Ovary (tissue), 9 donors: ENCODE measurements around the gene SPRN. TPM values are rescaled to one million over a fixed set of nuclear protein-coding genes. Genes with fewer than 3 reads are reported as not detected.

ENCODE experiments used
- DNase-seq, 5 donors: peaks; one replicate each; pipeline ENCODE4 v3.0.0-alpha.2; 2019 to 2020
- H3K27ac ChIP-seq, 2 donors: fragments of 200-600 bp; one replicate each; pipeline versions ENCODE4 v1.5.1 to v1.8.0; 2019 to 2022
- H3K27me3 ChIP-seq: fragments of 200-600 bp; one replicate; pipeline ENCODE4 v1.8.0; 2022
- H3K36me3 ChIP-seq: fragments of 200-600 bp; sonication (generic); one replicate; pipeline ENCODE4 v1.5.1; 2019
- H3K4me1 ChIP-seq: one replicate; pipeline ENCODE4 v1.8.1; 2013; ENCODE audit warnings: mild to moderate bottlenecking, moderate library complexity; ENCODE audit not compliant: insufficient read depth
- H3K4me3 ChIP-seq: fragments of 200-600 bp; sonication (generic); one replicate; pipeline ENCODE4 v1.5.1; 2017
- H3K9me3 ChIP-seq, 2 donors: fragments of 200-600 bp in 1 of 2; sonication (generic) in 1 of 2; one replicate each; pipeline versions ENCODE4 v1.5.1 to v1.8.1; 2013 to 2019; ENCODE audit warnings: mild to moderate bottlenecking in 1 of 2, moderate library complexity in 1 of 2
- CTCF ChIP-seq, 3 donors: fragments of 450-650 bp in 2 of 3; fragments of 200-600 bp in 1 of 3; IDR thresholded peaks; one replicate each; pipeline versions ENCODE4 v1.5.1 to v1.8.0; 2016 to 2022; ENCODE audit warnings: antibody characterized with exemption in 3 of 3, mild to moderate bottlenecking in 1 of 3
- EP300 ChIP-seq: sonication (generic); formaldehyde crosslinking; IDR thresholded peaks from one replicate; pipeline ENCODE4 v1.6.1; 2017; ENCODE audit warnings: antibody characterized with exemption
- POLR2A ChIP-seq: fragments of 450-650 bp; IDR thresholded peaks from one replicate; pipeline ENCODE4 v1.6.1; 2017; ENCODE audit warnings: antibody characterized with exemption, mild to moderate bottlenecking, moderate library complexity
- WGBS, 3 donors: extraction: QIAGEN DNeasy Blood & Tissue Kit in 1 of 3; methylation state at CpG; one replicate each; pipeline versions ENCODE4 v1.1.5 to v1.1.7; 2013 to 2017; 5-methylcytosine and 5-hydroxymethylcytosine counted together
- intact Hi-C, 4 donors: fragments of 100-400 bp; cut with DNase I; formaldehyde crosslinking; loops; one replicate each; pipeline versions ENCODE4 v1.11.0 to v1.15.1; 2022 to 2023
- polyA plus RNA-seq, 2 donors: library from polyadenylated mRNA; stranded (reverse); fragments of 200-250 nt in 1 of 2; fragments of 350-450 nt in 1 of 2; fragmentation: Illumina TruSeq in 1 of 2; extraction: RNeasy Lipid Tissue Mini Kit (QIAGEN cat#74804) in 1 of 2; gene quantifications; one replicate each; pipeline ENCODE4 v1.2.3, GENCODE V29; 2013 to 2014
- total RNA-seq, 7 donors: library from RNA; depleted of rRNA in 2 of 7; stranded (reverse); fragments of >200 nt in 2 of 7; fragmentation: NEBNext Ultra II Directional in 3 of 7; extraction: Animal tissue kit (Norgen Biotek cat#: 25700) in 3 of 7; gene quantifications; one replicate each; pipeline versions ENCODE4 v1.1.0 to v1.2.4, GENCODE V29; 2016 to 2023
- donor health status: DM: no; HTN: no; CAD: no; lungs with moderate emphysema.
- donor health status: DM: no; HTN: no; CAD: no.
- donor health status: Bipolar disorder and iron deficiency.
- donor health status: DM: yes; HTN: yes; CAD: no.
- donor health status: DM: no; HTN: no; CAD: no.
- donor health status: DM: yes; HTN: yes; CAD: no.

The SPRN gene
- total and polyA plus RNA-seq, 9 donors = 0.05 to 0.20 (median 0.11) TPM; not detected in 4

GRCh38 chr10:133400624-133401424 lies 23.6 kb downstream of the SPRN start:
- TF ChIP-seq EP300 (no peak), POLR2A (no peak), CTCF (IDR thresholded peaks at IDR 0.05) (no peak)
- no peak overlapping the region for H3K4me3 ChIP-seq
- intact Hi-C loops = no loop called here
- no peaks in the 10 kb centered on the region for H3K27me3 ChIP-seq
- no peaks in the 10 kb centered on the region for H3K36me3 ChIP-seq
- DNase-seq = peak in 1 of 5 donors; percentile 6
- H3K4me1 ChIP-seq = no peaks in the 10 kb centered on the region
- H3K27ac ChIP-seq = no peak overlapping the region
- no peaks in the 10 kb centered on the region for H3K9me3 ChIP-seq
- 72 to 79% (median 74%) methylated on average over 10 of the region's 10 CpGs for WGBS, 3 donors

DNA sequence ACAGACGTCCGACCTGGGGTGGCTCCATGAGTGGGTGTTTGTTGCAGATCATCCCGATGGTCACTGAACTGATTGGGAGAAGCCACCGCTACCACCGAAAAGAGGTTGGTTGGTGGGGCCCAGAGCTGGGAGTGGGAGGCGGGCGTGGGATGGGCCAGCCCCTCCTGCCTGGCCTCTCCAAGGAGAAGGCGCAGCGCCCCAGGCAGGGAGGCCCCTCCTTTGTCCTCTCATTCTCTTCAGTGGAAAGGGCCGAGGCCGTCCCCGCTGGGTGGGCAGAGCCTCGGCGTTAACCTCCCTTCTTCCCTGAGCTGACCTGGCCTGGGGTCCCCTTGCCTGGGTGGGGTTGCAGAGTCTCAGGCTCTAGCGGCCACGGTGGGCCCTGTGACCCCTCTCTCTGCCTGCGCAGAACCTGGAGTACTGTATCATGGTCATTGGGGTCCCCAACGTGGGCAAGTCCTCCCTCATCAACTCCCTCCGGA lies 25.3 kb downstream of the SPRN start:
- WGBS, 3 donors = 90 to 94% (median 93%) methylated on average over 19 of the region's 19 CpGs
- DNase-seq = peak in 1 of 5 donors; percentile 13
- H3K27ac ChIP-seq = no peak overlapping the region
- TF ChIP-seq EP300 (no peak), CTCF (IDR thresholded peaks at IDR 0.05) (no peak), POLR2A (no peak)
- no peaks in the 10 kb centered on the region for H3K27me3 ChIP-seq
- H3K4me1 ChIP-seq = peaks cover 2% of the 10 kb centered on the region
- intact Hi-C loops = no loop called here
- H3K36me3 ChIP-seq = no peaks in the 10 kb centered on the region
- no peaks in the 10 kb centered on the region for H3K9me3 ChIP-seq
- no peak overlapping the region for H3K4me3 ChIP-seq

DNA sequence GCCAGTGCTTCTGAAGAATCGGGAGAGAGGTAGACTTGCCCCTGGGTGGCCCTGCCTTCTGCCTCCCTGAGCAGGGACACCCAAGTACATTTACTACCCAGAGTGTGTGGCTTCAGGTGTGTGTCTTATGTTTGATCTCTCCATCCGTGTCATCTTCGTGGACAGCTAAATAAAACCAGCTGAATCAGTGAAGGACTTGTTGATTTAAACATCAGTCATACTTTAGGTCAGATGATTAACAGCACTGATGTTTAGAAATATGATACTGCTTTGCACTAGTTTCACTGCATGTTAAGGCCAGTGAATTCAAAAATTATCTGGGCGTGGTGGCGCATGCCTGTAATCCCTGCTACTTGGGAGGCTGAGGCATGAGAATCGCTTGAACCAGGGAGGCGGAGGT lies 26.5 kb downstream of the SPRN start:
- intact Hi-C loops = no loop called here
- Histone ChIP-seq H3K27me3 (no peaks in the 10 kb centered on the region), H3K4me1 (peaks cover 4% of the 10 kb centered on the region), H3K36me3 (no peaks in the 10 kb centered on the region), H3K9me3 (no peaks in the 10 kb centered on the region), H3K4me3 (no peak overlapping the region), H3K27ac (no peak overlapping the region)
- peak in 1 of 5 donors; percentile 5 for DNase-seq
- TF ChIP-seq POLR2A (no peak), EP300 (no peak), CTCF (IDR thresholded peaks at IDR 0.05) (no peak)
- WGBS, 3 donors = 95 to 97% (median 96%) methylated on average over 7 of the region's 7 CpGs

GRCh38 chr10:133396035-133396624 lies 28.3 kb downstream of the SPRN start:
- H3K27ac ChIP-seq = no peak overlapping the region
- no peak overlapping the region for H3K4me3 ChIP-seq
- intact Hi-C loops = no loop called here
- DNase-seq = peak in 1 of 5 donors; percentile 27
- no peaks in the 10 kb centered on the region for H3K27me3 ChIP-seq
- 90 to 92% (median 92%) methylated on average over 19 of the region's 19 CpGs for WGBS, 3 donors
- H3K36me3 ChIP-seq = no peaks in the 10 kb centered on the region
- no peaks in the 10 kb centered on the region for H3K9me3 ChIP-seq
- H3K4me1 ChIP-seq = peaks cover 4% of the 10 kb centered on the region
- TF ChIP-seq EP300 = no peak
- TF ChIP-seq CTCF (IDR thresholded peaks at IDR 0.05) = no peak
- TF ChIP-seq POLR2A = no peak
